B cell (primary cell): ENCODE measurements around the gene ACO2. TPM values are rescaled to one million over a fixed set of nuclear protein-coding genes. Genes with fewer than 3 reads are reported as not detected.

ENCODE experiments used
- ATAC-seq: fragments of 200-7000 bp; cut with Tn5 transposase; one replicate; pipeline ENCODE4 v1.10.0; 2021; ENCODE audit warnings: low read depth, mild to moderate bottlenecking, moderate number of reproducible peaks, moderate library complexity
- CTCF ChIA-PET: fragments of 350-600 bp; sonication (Branson Sonifier 250); formaldehyde crosslinking; loops from one replicate; lab custom pipeline; 2021; ENCODE audit warnings: antibody characterized with exemption, inconsistent platforms; lab: Charles Lee
- POLR2A ChIA-PET: fragments of 350-600 bp; sonication (Branson Sonifier 250); formaldehyde crosslinking; loops from one replicate; lab custom pipeline; 2021; ENCODE audit warnings: antibody characterized with exemption; lab: Charles Lee
- DNase-seq: peaks from one replicate; pipeline ENCODE4 v3.0.0; 2013
- H2AFZ ChIP-seq: 2 replicates; pipeline ENCODE4 v1.6.1; 2012; ENCODE audit warnings: mild to moderate bottlenecking, low read depth, low read length; ENCODE audit not compliant: insufficient read depth, poor library complexity, severe bottlenecking
- H3K27ac ChIP-seq, 2 donors: 1 replicate in 1 of 2; 2 replicates in 1 of 2; pipeline ENCODE4 v1.5.1; 2012 to 2013; ENCODE audit warnings: low read length in 2 of 2, mild to moderate bottlenecking in 2 of 2, moderate library complexity in 1 of 2
- H3K27me3 ChIP-seq, 4 experiments: fragments of 200-600 bp in 1 of 4; sonication (generic) in 1 of 4; replicated peaks in 1 of 4; 1 replicate in 2 of 4; 2 replicates in 2 of 4; pipeline versions ENCODE4 v1.6.1 to v1.7.0; 2013 to 2016; ENCODE audit warnings: low read length in 3 of 4, mild to moderate bottlenecking in 2 of 4, mixed read lengths in 1 of 4, moderate library complexity in 1 of 4; ENCODE audit not compliant: insufficient read depth in 4 of 4, control insufficient read depth in 3 of 4; ENCODE audit errors: control extremely low read depth in 1 of 4
- H3K36me3 ChIP-seq, 2 experiments: replicated peaks in 1 of 2; 1 replicate in 1 of 2; 2 replicates in 1 of 2; pipeline versions ENCODE4 v1.6.1 to v1.7.1; 2013; ENCODE audit warnings: low read length in 1 of 2; ENCODE audit not compliant: insufficient read depth in 2 of 2, control insufficient read depth in 1 of 2; ENCODE audit errors: control extremely low read depth in 1 of 2, extremely low read depth in 1 of 2
- H3K4me1 ChIP-seq, 2 donors: fragments of 200-600 bp in 1 of 2; sonication (generic) in 1 of 2; 1 replicate in 1 of 2; 2 replicates in 1 of 2; pipeline versions ENCODE4 v1.5.1 to v1.6.1; 2013 to 2017; ENCODE audit warnings: low read length in 2 of 2; ENCODE audit not compliant: control insufficient read depth in 2 of 2, insufficient read depth in 2 of 2
- H3K4me2 ChIP-seq: replicated peaks from 2 replicates; pipeline ENCODE3; 2012; ENCODE audit warnings: mild to moderate bottlenecking, low read depth, low read length; ENCODE audit not compliant: poor library complexity, severe bottlenecking
- H3K4me3 ChIP-seq, 5 experiments: fragments of 200-600 bp in 1 of 5; sonication (generic) in 1 of 5; 1 replicate in 3 of 5; 2 replicates in 2 of 5; pipeline versions ENCODE4 v1.5.1 to v1.7.0; 2011 to 2016; ENCODE audit warnings: low read length in 4 of 5, mild to moderate bottlenecking in 4 of 5, low read depth in 2 of 5, control low read depth in 1 of 5, moderate library complexity in 1 of 5; ENCODE audit not compliant: insufficient read depth in 1 of 5; ENCODE audit errors: control extremely low read depth in 1 of 5, extremely low read depth in 1 of 5
- H3K79me2 ChIP-seq: fragments of 200-600 bp; sonication (generic); one replicate; pipeline ENCODE4 v1.6.0; 2016; ENCODE audit warnings: low read length; ENCODE audit not compliant: control insufficient read depth, insufficient read depth
- H3K9ac ChIP-seq: fragments of 200-600 bp; sonication (generic); 2 replicates; pipeline ENCODE4 v1.6.1; 2017; ENCODE audit warnings: mild to moderate bottlenecking, low read length, moderate library complexity
- H3K9me3 ChIP-seq, 3 donors: one replicate each; pipeline versions ENCODE4 v1.6.1 to v1.7.1; 2013; ENCODE audit warnings: low read length in 2 of 3; ENCODE audit not compliant: control insufficient read depth in 2 of 3, insufficient read depth in 1 of 3; ENCODE audit errors: control extremely low read depth in 1 of 3
- H4K20me1 ChIP-seq: 2 replicates; pipeline ENCODE4 v1.6.0; 2012; ENCODE audit warnings: mild to moderate bottlenecking, low read length; ENCODE audit not compliant: insufficient read depth, control insufficient read depth, poor library complexity, severe bottlenecking
- H3K27ac Mint-ChIP-seq: one replicate; pipeline ENCODE4 v1.8.0; 2021; ENCODE audit warnings: mixed read lengths
- H3K27me3 Mint-ChIP-seq: one replicate; pipeline ENCODE4 v1.8.0; 2021; ENCODE audit warnings: mixed read lengths
- H3K4me1 Mint-ChIP-seq: one replicate; pipeline ENCODE4 v1.8.0; 2021; ENCODE audit warnings: mixed read lengths
- H3K4me3 Mint-ChIP-seq: one replicate; pipeline ENCODE4 v1.8.0; 2021; ENCODE audit warnings: mixed read lengths
- H3K9me3 Mint-ChIP-seq: one replicate; pipeline ENCODE4 v1.8.0; 2022; ENCODE audit warnings: mixed read lengths; ENCODE audit not compliant: insufficient read depth
- CTCF ChIP-seq: fragments of 200-600 bp; IDR thresholded peaks from one replicate; pipeline ENCODE4 v1.8.0; 2022; ENCODE audit warnings: antibody characterized with exemption, mild to moderate bottlenecking
- EZH2 ChIP-seq: IDR thresholded peaks from 2 replicates; pipeline ENCODE4 v1.6.1; 2012; ENCODE audit warnings: borderline replicate concordance, low read depth, mild to moderate bottlenecking, moderate library complexity, low read length; ENCODE audit not compliant: insufficient read depth, poor library complexity, severe bottlenecking
- WGBS: methylation state at CpG from one replicate; pipeline ENCODE4 v1.1.5; 2013; ENCODE audit warnings: missing lambda C conversion rate; ENCODE audit not compliant: insufficient coverage; 5-methylcytosine and 5-hydroxymethylcytosine counted together
- intact Hi-C: fragments of 100-400 bp; cut with micrococcal nuclease; formaldehyde crosslinking; loops from one replicate; pipeline ENCODE4 v1.10.0; 2022
- polyA plus RNA-seq: library from polyadenylated mRNA; depleted of rRNA; stranded (reverse); fragments of >200 nt; gene quantifications from 2 replicates; pipeline ENCODE4 v1.2.3, GENCODE V29; 2012
- total RNA-seq, 2 donors: library from RNA; stranded (reverse); fragments of 120-200 nt in 1 of 2; gene quantifications; 1 replicate in 1 of 2; 2 replicates in 1 of 2; pipeline versions ENCODE4 v1.2.3 to v1.2.4, GENCODE V29; 2013 to 2022

The ACO2 gene
- total and polyA plus RNA-seq, 2 donors (not counting 1 experiment from before 2014, with no cell fraction given): 91.5 to 91.7 TPM

DNA sequence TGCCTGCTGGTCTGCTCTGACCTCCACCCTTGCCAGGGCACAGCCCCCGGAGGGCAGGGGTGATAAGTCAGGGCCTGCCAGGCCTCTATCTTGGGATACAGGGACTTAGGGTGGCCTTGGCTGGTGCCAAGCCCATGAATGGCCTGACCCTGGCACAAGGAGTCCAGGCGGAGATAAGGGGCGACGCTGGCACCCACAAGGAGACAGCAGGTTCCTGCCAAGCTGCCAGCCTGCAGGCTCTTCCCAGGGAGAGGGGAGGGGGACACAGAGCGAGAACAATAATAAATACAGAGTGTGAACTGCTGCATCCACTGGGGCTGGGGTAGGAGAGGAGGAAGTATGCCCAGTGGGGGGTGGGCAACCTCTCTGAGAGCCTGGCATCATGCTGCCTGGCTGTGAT is 92.9 kb downstream of the ACO2 start:
- Histone ChIP-seq H3K36me3 (no peaks in the 10 kb centered on the region), H3K9me3 (no peaks in the 10 kb centered on the region), H3K4me2 (no peak overlapping the region), H3K79me2 (no peaks in the 10 kb centered on the region), H3K4me3 (no peak overlapping the region), H3K4me1 (no peaks in the 10 kb centered on the region), H3K27me3 (peaks cover 0 to 38% (median 6%) of the 10 kb centered on the region in 4 experiments), H3K9ac (no peak overlapping the region), H4K20me1 (no peaks in the 10 kb centered on the region), H3K27ac (no peak overlapping the region), H2AFZ (no peak overlapping the region)
- DNase-seq (no peak), ATAC-seq (no peak)
- H3K27ac Mint-ChIP-seq: no peak overlapping the region
- 92% methylated on average over 5 of the region's 5 CpGs for WGBS
- intact Hi-C loops: no loop called here
- H3K27me3 Mint-ChIP-seq: peaks cover 35% of the 10 kb centered on the region
- H3K9me3 Mint-ChIP-seq: no peaks in the 10 kb centered on the region
- ChIA-PET CTCF (no interaction called here), POLR2A (no interaction called here)
- no peaks in the 10 kb centered on the region for H3K4me1 Mint-ChIP-seq
- no peak overlapping the region for H3K4me3 Mint-ChIP-seq
- TF ChIP-seq CTCF (no peak), EZH2 (no peak)

- POLR2A ChIA-PET: no interaction called here
- no peak overlapping the region for H3K27ac ChIP-seq
- no peak overlapping the region for H3K4me3 Mint-ChIP-seq
- no peak overlapping the region for H3K4me3 ChIP-seq
- H2AFZ ChIP-seq: no peak overlapping the region
- CTCF ChIA-PET: no interaction called here
- no peaks in the 10 kb centered on the region for H3K79me2 ChIP-seq
- TF ChIP-seq EZH2 (no peak), CTCF (no peak)
- H3K27me3 ChIP-seq: peaks cover 0 to 35% (median 6%) of the 10 kb centered on the region in 4 experiments
- WGBS: 88% methylated on average over 4 of the region's 4 CpGs
- no peaks in the 10 kb centered on the region for H4K20me1 ChIP-seq
- H3K4me1 ChIP-seq: no peaks in the 10 kb centered on the region
- H3K4me2 ChIP-seq: no peak overlapping the region
- DNase-seq (no peak), ATAC-seq (no peak)
- H3K9me3 ChIP-seq: no peaks in the 10 kb centered on the region
- no peaks in the 10 kb centered on the region for H3K4me1 Mint-ChIP-seq
- H3K9me3 Mint-ChIP-seq: no peaks in the 10 kb centered on the region
- intact Hi-C loops: no loop called here
- H3K27ac Mint-ChIP-seq: no peak overlapping the region
- peaks cover 32% of the 10 kb centered on the region for H3K27me3 Mint-ChIP-seq
- no peaks in the 10 kb centered on the region for H3K36me3 ChIP-seq
- no peak overlapping the region for H3K9ac ChIP-seq
Measured at GRCh38 chr22:41562461-41562860, 93.5 kb downstream of the ACO2 start.
